NT2/D1 (cell line): Measurements from ENCODE around the gene NIPAL1.

Source experiments
- YY1 ChIP-seq: IDR thresholded peaks from 2 replicates; pipeline ENCODE4 v1.6.1; 2011; ENCODE audit not compliant: insufficient read length, insufficient read depth
- ZNF274 ChIP-seq: IDR thresholded peaks from 2 replicates; pipeline ENCODE4 v1.6.1; 2011; ENCODE audit warnings: mild to moderate bottlenecking, low read depth, low read length

DNA sequence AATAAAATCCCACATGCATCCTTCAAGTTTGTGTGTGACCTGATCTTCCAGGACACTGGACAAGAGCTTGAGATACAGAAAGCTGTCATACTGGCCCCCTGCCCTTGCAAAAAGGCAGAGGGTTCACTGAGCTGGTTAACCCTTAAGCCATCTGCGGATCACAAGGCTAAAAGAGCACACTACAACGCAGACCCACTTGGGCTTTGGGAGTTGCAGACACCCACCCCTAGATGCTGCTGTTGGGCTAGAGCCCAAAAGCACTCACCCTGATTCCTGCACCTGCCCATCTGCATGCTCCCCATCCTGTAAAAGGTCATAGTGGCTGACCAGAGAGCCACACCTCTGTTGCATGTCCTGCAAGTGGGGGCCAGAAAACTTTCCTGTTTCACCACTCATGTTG lies 66.4 kb downstream of the NIPAL1 start:
- TF ChIP-seq YY1 = no peak
- TF ChIP-seq ZNF274 = no peak
